ENCODE results near the gene REXO1. TPM values are rescaled to one million over a fixed set of nuclear protein-coding genes. Genes with fewer than 3 reads are reported as not detected.

The REXO1 gene
- total RNA-seq, 1 donor from 2014 or later: 59.7 TPM

DNA sequence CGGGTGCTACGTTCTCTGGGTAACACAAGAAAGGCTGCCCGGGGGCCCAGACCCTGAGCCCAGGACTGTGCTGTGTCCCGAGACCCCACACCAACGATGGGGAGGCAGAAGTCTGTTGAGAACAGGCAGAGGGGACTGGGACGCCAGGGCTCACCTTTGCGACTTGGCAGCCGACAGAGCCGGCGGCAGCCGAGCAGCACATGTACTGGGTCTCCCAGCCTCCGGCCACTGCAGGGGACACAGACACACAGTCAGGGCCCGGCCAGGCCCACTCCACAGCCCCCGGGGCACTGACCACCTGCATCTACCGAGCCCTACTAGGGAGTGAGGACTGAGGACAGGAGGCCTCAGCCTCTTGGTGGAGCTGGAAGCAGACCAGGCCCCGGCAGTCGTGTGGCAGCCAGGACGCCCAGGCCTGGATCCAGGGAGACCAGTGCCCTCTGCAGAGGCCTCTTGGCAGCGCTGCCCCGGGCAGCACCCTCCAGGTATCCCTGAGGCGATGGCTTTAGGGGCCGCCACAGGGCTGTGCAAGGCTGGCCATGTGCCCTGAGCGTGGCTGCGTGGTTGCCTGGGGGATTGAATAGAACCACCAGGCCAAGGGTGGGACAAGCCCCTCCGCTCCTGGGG is 30.6 kb downstream of the REXO1 start:
- intact Hi-C loops (cut with micrococcal nuclease): no loop called here

DNA sequence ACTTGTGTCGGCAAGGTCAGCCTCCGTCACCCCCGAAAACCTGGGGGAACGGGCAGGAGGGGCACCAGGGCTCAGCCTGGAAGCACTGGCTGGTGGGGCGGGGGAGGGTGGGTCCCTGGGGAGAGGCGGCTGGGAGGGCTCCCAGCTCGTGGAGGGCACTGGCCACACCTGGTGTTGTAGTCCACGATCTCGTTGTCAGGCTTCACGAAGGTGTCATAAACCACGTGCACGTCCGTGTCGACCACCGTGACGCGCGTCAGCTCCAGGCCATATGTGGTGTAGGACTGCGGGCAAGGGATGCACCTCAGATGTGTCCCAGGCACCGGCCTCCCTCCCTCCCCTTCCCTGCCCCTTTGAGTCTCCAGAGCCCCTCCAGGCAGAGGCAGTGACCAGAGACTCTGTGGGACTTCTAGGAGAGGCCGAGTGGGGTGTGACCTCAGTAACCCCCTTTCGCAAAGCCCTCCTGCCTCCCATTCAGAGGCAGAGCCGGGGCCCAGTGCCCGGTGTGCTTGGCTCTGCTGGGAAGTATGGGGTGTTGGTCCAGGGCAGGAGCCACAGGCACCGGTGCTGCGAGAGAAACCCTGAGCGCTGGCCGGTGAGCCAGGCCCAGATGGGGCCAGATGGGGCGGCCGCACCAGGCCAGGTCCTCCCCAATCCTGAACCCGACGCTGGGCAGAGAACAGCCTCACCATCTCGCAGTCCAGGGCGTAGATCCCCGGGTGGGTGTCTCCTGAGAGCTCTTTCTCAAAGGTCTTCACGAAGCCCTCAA is 31.6 kb downstream of the REXO1 start:
- intact Hi-C loops (cut with micrococcal nuclease): no loop called here

DNA sequence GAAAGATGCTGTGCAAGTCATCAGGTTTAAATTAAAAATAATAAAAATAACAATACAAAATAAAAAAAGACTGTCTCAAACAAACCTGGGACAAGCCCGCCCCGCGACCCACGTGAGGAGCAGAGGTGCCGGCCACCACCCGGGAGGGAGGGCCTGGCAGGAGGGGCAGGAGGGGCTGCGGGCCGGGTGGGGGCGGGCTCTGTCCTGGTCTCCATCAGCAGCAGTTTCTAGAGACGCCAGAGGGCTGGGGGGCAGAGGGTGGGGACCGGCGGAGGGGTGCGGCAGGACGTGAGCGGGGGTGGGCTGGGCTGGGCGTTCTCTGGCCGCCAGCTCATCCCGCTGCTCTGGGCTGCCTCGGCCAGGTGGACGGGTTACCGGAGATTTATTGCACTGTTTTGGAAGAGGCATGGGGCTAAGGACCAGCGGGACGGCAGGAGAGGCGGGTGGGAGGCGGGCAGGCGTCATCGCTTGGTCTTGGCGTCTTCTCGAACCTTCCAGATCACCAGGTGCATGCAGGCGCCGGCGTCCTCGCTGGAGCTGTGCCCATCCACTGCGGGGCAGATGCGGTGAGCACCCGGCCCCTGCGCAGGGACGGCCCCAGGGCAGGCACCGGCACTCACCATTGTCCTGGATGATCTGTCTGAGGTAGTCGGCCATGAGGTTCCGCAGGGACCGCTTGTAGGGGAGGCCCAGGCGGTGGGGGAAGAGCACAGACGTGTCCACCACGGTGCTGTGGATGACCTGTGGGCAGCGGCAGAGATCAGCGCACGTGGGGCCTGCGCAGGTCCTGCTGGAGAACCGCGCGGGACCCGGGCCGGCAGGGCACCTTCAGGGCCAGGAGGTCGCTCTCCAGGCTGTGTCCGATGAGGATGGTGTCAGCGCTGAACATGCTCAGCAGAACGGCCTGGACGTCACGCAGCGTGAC is 32.4 kb downstream of the REXO1 start:
- intact Hi-C loops (cut with micrococcal nuclease): no loop called here

DNA sequence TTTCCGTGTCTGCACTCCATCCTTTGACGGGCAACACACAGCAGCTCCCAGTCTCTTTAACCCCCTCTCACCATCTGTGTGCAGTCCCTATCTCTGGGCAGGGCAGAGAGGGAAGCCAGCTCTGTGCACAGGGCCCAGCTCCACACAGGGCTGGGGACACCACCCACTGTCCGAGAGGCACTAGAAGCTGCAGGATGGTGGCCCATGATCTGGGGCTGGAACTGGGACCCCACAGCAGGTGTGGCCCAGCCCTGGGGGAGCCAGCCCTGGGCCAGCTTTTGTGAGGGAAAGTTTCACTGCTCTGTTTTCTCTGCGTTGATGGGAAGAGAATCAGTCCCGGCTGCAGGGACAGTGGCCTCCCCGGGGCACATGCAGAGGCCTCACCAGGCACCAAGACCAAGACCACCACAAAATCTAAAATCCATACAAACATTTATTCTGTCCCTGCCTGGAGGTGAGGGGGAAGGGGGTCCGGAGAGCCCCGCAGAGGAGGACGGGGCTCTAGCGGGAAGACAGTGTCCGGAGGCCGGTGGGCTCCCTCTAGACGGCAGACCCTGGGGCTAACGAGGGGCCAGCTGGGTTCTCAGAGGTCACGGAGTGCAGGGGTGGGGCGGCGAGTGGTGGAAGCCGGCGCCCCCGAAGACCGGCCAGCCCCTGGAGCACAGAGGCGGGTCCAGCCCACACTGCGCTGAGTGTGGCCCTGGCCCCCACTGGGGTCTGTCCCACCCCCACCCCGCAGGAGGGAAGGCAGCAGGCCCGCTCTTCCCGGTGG is 33.3 kb downstream of the REXO1 start:
- intact Hi-C loops (cut with micrococcal nuclease): no loop called here

DNA sequence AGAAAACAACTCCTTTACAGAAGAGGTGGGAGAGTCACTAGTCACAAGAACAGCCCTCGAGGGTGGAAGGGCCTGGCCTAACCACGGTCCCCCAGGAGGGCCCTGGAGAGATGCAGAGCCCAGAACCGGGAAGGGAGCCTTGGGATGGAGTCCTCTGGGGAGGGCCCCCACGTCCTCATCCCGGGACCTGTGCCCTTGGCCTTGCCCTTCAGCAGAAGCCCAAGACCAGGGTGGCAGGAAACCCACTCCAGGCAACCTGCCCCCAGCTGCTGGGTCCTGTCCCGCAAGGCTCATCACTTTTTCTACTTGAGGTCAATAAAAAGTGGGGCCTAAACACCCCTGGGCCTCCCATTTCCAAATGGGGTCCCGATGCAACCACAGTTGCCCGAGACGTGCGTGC is 33.9 kb downstream of the REXO1 start:
- intact Hi-C loops (cut with micrococcal nuclease): no loop called here

DNA sequence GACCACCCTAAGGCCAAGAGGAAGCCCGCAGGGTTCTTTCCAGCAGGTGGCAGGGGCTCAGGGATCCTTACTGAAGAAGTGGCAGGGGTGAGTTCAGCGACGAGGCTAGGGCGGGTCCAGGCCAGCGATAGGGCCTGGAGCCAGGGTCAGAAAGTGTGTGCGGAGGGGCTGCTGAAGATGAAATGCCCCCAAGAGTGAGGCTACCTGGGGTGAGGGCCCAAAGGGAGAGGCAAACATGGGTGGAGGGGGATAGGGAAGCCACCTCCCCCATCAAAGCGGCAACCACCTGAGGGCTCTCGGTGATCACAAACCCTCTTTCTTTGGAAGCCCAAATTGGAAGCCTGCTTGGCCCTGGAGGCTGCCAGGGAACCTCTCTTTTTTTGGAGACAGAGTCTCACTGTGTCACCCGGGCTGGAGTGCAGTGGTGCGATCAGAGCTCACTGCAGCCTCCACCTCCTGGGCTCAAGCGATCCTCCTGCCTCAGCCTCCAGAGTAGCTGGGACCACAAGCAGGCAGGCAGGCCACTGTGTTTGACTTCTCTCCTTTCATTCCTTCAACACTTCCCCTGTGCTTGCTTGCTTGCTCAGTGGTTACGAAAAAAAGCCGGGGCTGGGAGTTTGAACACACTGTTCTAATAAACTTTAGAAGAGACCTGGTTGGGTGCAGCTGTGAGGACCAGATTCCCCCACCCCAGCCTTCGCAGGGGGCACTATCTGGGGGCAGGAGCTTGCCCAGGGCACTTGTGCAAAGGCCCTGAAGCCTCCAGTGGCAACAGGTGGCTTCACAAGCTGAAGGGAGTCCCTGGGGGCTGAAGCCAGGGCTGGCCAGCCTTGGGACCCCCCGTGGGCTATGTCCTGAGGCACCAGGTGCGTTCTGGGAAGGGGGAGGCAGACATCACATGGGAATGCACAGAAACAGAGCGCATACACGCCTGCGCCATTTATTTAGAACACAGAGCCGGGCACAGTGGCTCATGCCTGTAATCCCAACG is 34.8 kb downstream of the REXO1 start:
- intact Hi-C loops (cut with micrococcal nuclease): loop anchor here (2.0 kb wide), 2 partner anchors 25 to 71 kb away; partner anchors contain the start of gene ABHD17A

DNA sequence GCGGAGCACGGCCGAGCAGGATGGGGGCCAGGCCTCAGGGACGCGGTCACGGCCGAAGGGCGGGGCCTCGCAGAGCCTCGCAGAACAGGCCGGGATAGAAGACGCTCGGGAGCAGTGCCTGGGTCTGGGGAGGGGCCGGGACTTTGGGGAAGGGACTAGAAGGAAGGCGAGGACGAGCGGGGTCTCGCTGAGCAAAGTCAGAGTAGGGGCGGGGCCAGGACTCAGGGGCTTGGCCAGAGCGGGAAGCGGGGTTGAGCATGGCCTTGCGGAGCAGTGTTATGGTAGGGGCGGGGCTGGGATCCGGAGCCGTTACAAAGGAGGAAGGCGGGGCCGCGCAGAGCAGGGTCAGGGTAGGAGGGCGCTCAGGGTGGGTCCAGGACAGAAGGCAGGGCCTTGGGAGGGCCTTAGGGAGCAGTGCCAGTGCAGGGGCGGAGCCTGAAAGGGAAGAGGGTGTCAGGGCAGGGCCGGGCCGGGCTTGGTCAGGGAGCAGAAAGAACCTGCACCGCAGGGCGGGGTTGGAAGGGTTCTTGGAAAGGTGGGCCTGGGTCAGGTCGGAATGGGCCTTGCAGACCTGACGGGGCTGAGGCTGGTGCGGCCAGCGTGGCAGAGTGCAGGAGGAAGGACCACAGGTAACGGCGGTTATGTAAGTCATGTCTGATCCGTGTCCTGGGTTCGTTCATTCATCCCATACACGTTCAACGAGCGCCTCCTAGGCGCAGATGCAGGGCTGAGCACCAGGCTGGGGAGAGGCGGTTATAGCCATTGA is 35.7 kb downstream of the REXO1 start:
- intact Hi-C loops (cut with micrococcal nuclease): loop anchor here (1.0 to 2.0 kb wide), 12 partner anchors 14 to 322 kb away; partner anchors contain the start of genes ABHD17A, IZUMO4, MBD3 and MEX3D

DNA sequence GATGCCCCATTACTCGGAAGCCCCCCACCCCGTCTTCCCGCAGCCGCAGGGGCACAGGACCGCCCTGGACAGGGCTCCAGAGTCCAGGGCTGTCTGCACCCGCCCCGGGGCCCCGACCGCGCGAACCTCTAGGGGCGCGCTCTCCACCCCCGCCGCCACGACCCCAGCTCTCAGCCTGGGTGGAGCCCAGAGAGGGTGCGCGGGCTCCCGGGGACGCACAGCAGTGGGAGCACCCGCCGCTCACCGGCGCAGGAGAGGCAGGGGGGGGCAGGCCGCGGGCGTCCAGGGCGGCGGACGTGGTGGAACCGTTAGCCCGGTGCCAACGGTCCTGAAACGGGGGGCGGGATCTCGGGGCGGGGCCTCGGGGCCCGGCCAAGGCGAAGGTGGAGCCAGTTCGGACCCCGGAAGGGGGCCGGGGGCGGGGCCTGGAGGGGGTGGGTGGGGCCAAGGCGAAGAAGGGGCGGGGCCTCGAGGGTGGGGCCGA is 36.3 kb downstream of the REXO1 start, which contains the start of gene ATP8B3:
Gene ATP8B3 (minus strand): TSS at position 335 of the 484 bp plus-strand sequence. CDS start 540 bp downstream, outside the sequence.
- intact Hi-C loops (cut with micrococcal nuclease): loop anchor here (1.0 to 2.0 kb wide), 12 partner anchors 14 to 322 kb away; partner anchors contain the start of genes ABHD17A, IZUMO4, MBD3 and MEX3D

DNA sequence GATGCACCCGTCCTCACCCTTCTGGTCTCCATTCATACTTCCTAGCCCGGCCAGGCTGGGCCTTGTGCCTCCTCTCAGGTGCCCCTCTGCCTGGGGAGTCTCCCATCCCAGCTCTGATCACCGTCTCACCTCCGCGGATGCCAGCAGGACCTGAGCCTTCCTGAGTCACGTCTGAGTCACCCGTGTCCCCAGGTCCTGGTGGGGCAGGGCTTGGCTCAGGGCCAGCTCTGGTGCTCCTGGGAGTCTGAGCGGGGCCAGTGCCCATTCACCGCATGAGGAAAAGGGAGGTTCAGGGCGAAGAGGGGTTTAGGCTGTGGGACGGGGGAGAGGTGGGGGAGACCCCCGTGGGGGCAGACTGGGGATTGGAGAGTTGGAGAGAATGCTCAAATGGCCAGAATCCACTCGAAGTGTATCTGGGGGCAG is 36.8 kb downstream of the REXO1 start:
- intact Hi-C loops (cut with micrococcal nuclease): no loop called here

DNA sequence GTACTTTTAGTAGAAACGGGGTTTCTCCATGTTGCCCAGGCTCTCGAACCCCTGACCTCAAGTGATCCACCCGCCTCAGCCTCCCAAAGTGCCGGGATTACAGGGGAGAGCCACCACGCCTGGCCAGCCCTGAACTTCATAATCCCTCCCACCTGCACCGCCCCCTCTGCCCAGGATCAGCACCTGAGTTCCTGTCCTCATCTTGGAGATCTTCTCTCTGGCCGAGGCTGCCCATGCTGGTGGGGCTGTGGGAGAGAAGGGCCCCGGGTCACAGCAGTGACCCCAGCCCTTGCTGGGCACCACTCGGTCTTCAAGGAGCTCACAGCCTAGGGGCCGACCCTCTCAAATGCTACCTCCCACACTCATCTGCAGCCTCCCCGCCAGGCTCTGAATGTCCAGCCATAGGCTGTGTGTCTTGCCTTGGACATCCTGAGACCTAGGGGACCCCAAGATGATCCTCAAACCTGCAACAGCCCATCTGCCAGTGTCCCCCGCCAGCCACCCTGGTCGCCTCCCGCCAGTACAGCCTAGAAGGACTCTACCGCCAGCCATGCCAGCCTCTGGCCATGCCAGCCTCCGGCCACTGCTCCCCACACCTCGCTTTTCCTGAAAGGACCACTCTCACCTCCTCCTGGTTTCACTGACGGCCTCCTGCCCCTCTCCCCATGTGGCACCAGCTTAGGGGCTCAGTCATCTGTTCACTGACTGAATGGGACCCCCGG is 37.7 kb downstream of the REXO1 start:
- intact Hi-C loops (cut with micrococcal nuclease): no loop called here

DNA sequence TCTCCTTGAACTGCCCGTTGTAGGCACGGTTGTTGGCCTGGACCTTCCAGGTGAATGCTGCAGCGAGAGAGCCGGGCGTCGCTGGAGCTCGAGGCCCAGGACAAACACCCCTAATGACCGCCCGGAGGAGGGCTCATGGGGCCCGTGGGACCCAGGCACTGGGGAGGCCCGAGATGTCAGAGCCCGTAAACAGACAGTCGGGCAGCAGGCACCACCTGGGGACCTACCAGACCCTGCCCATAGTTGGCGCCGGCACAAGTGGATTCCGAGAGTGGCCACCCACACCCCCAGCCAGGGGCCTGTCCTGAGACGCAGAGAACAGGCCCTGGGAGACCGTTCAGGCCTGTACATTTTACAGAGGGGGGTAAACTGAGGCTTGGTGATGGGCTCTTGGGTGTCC is 38.6 kb downstream of the REXO1 start:
- intact Hi-C loops (cut with micrococcal nuclease): no loop called here

DNA sequence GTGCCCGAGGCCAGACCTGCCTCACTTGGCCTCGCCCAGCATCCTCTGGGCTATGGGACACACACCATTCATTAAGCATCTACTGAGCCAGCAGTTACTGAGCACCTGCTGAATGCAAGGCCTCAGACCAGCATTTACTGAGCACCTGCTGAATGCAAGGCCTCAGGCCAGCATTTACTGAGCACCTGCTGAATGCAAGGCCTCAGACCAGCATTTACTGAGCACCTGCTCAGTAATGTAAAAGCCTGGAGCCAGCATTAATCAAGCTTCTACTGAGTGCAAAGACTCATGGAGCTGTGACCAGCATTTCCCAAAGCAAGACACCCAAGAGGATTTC is 39.9 kb downstream of the REXO1 start:
- intact Hi-C loops (cut with micrococcal nuclease): no loop called here

DNA sequence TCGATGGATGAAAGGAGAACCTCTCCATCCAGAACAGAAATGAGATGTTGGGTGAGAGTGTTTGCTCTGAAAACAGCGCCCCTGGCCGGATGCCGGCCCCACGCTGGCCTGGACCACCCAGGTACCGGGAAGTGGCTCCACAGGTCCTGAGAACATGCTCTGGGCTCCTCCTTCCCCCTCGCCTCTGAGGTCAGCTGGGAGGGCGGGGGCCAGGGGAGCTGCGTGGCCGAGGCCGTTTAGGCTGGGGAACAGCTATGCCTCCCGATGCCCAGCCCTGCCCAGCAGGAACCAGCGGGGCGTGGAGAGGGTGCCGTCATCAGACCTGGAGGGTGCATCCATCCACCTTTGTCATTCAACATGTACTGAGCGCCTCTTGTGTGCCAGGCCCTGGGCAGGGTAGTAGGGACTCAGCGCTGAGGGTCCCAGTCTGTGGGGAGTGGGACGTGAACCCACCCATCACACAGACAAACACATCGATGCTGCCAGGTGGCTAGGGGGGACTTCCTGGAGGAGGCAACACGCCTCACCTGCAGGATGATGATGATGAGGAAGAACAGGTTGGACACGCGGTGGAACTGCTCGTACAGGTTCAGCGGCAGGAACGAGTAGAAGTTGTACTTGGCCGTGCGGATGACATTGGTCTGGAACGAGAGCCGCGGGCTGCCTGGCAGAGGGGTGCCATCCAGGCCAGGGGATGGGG is 40.4 kb downstream of the REXO1 start:
- intact Hi-C loops (cut with micrococcal nuclease): no loop called here

DNA sequence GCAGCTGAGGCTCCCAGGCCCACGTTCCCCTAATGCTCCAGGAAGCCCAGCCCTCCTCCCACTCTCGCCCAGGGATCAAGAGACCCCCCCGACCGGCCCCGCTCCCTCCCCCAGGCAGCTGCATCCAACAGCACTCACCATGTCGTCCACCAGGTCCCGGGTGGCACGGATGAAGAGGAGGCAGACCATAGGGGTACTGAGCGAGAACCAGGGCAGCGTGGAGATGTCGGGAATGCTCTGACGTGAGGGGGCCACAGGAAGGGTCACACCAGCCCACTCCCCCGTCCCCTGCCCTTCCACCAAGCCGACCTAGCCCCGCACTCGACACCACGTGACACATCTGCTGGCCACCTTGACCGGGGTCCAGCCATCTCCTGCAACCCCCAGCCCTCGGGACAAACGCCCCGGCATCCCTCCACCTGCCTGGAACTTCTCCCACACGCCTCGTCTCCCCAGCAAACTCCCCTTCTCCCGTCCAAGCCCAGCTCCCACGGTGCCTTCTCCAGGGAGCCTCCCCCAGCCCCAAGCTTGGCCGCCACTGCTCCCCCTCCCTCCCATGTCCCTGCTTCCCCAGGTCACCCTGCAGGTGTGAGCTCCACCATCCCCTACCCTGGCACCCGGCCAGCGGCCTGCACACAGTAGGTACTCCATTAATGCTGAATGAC is 41.1 kb downstream of the REXO1 start:
- intact Hi-C loops (cut with micrococcal nuclease): no loop called here

DNA sequence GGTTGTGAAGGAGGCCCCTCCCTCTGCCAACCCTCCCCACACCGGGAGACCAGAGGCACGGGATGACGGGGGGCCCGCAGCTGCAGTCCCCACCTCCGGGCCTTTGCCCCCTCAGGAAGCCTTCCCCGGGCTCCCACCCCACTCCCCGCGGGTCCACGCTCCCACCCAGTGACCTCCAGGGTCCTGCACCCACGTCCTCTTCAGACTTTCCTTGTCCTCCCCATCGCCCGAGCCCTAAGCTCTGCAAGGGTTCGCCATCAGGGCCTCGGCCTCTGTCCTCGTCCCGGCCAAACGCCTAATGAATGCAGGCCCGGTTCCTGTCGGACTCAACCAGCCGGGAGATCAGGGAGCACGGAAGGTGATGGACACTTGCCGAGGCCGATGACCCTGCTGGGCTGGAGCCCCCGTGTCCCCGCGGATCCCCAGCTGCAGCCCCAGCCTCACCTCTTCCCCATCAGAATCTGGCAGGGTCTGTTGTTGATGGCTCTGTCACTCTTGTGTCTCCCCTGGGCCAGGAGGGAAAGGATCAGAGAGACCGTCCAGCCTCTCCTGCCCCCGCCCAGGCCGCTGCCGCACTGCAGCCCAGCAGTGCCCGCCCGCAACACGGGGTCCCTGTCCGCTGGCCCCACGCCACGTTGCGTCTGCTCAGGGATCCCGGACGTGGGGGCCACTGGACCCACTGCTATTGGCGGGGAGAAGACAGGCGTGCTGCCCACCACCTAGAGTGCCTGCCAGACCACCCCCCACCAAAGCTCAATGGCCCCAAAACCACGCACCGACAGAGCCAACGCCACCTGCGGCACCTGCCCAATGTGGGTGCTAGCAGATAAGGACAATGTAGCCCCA is 41.9 kb downstream of the REXO1 start:
- intact Hi-C loops (cut with micrococcal nuclease): no loop called here
